ENCODE results near the gene FRAT2. TPM values are rescaled to one million over a fixed set of nuclear protein-coding genes. Genes with fewer than 3 reads are reported as not detected.

FRAT2 gene
- total RNA-seq, 1 donor from 2014 or later, result 7.4 TPM

GRCh38 chr10:97314671-97315070 lies 19.9 kb downstream of the FRAT2 start:
- Mint-ChIP-seq H3K36me3 (ENCODE audit: low read depth, unreplicated experiment) (no peaks in the 10 kb centered on the region), H3K27me3 (ENCODE audit: low read depth, unreplicated experiment) (no peaks in the 10 kb centered on the region), H3K4me1 (ENCODE audit: low read depth, unreplicated experiment) (peaks cover 2% of the 10 kb centered on the region), H3K4me3 (ENCODE audit: unreplicated experiment) (no peak overlapping the region), H3K9me3 (ENCODE audit: unreplicated experiment) (no peaks in the 10 kb centered on the region), H3K27ac (ENCODE audit: unreplicated experiment) (no peak overlapping the region)
- Histone ChIP-seq H3K4me3 (ENCODE audit: insufficient read depth, low read depth, low read length) (no peak overlapping the region), H3K27ac (ENCODE audit: low read depth, low read length) (no peak overlapping the region), H3K27me3 (ENCODE audit: insufficient read depth, low read length) (peaks cover 3% of the 10 kb centered on the region), H3K4me1 (ENCODE audit: insufficient read depth, low read length) (peaks cover under 1% of the 10 kb centered on the region), H3K79me2 (ENCODE audit: insufficient read depth, low read length) (no peaks in the 10 kb centered on the region), H3K36me3 (ENCODE audit: insufficient read depth, low read length) (no peaks in the 10 kb centered on the region), H3K9me3 (ENCODE audit: insufficient read depth, low read depth, low read length) (no peaks in the 10 kb centered on the region), H3K9ac (ENCODE audit: low read length) (no peak overlapping the region), H2AFZ (ENCODE audit: low read depth, low read length) (no peak overlapping the region), H3K4me2 (ENCODE audit: low read length) (no peak overlapping the region), H4K20me1 (ENCODE audit: insufficient read depth, low read length) (no peaks in the 10 kb centered on the region)
- TF ChIP-seq CTCF (IDR thresholded peaks at IDR 0.05; ENCODE audit: insufficient read depth, low read depth, low read length) (no peak), EZH2 (IDR thresholded peaks at IDR 0.05; ENCODE audit: insufficient read depth, low read length) (no peak)
- no peak for DNase-seq (ENCODE audit: low read depth)
- no peak for FAIRE-seq

- FAIRE-seq (no peak), DNase-seq (ENCODE audit: low read depth) (no peak)
- Histone ChIP-seq H4K20me1 (ENCODE audit: insufficient read depth, low read length) (no peaks in the 10 kb centered on the region), H3K36me3 (ENCODE audit: insufficient read depth, low read length) (no peaks in the 10 kb centered on the region), H3K27ac (ENCODE audit: low read depth, low read length) (no peak overlapping the region), H3K4me1 (ENCODE audit: insufficient read depth, low read length) (no peaks in the 10 kb centered on the region), H3K9ac (ENCODE audit: low read length) (no peak overlapping the region), H3K79me2 (ENCODE audit: insufficient read depth, low read length) (no peaks in the 10 kb centered on the region), H3K9me3 (ENCODE audit: insufficient read depth, low read depth, low read length) (no peaks in the 10 kb centered on the region), H3K4me2 (ENCODE audit: low read length) (no peak overlapping the region), H2AFZ (ENCODE audit: low read depth, low read length) (no peak overlapping the region), H3K27me3 (ENCODE audit: insufficient read depth, low read length) (peaks cover 3% of the 10 kb centered on the region), H3K4me3 (ENCODE audit: insufficient read depth, low read depth, low read length) (no peak overlapping the region)
- H3K27ac Mint-ChIP-seq (ENCODE audit: unreplicated experiment), result no peak overlapping the region
- H3K27me3 Mint-ChIP-seq (ENCODE audit: low read depth, unreplicated experiment), result no peaks in the 10 kb centered on the region
- H3K9me3 Mint-ChIP-seq (ENCODE audit: unreplicated experiment), result no peaks in the 10 kb centered on the region
- H3K4me1 Mint-ChIP-seq (ENCODE audit: low read depth, unreplicated experiment), result no peaks in the 10 kb centered on the region
- no peaks in the 10 kb centered on the region for H3K36me3 Mint-ChIP-seq (ENCODE audit: low read depth, unreplicated experiment)
- TF ChIP-seq EZH2 (IDR thresholded peaks at IDR 0.05; ENCODE audit: insufficient read depth, low read length) (no peak), CTCF (IDR thresholded peaks at IDR 0.05; ENCODE audit: insufficient read depth, low read depth, low read length) (no peak)
- H3K4me3 Mint-ChIP-seq (ENCODE audit: unreplicated experiment), result no peak overlapping the region
Measured at GRCh38 chr10:97312897-97313296, 21.6 kb downstream of the FRAT2 start.

GRCh38 chr10:97311111-97311626 lies 23.4 kb downstream of the FRAT2 start:
- H3K27ac Mint-ChIP-seq (ENCODE audit: unreplicated experiment), result no peak overlapping the region
- TF ChIP-seq CTCF (IDR thresholded peaks at IDR 0.05; ENCODE audit: insufficient read depth, low read depth, low read length), result no peak
- TF ChIP-seq EZH2 (IDR thresholded peaks at IDR 0.05; ENCODE audit: insufficient read depth, low read length), result no peak
- FAIRE-seq, result no peak

More at GRCh38 chr10:97311111-97311626, 23.4 kb downstream of the FRAT2 start:
- H3K9me3 Mint-ChIP-seq (ENCODE audit: unreplicated experiment), result no peaks in the 10 kb centered on the region
- H3K4me3 Mint-ChIP-seq (ENCODE audit: unreplicated experiment), result no peak overlapping the region
- H3K4me3 ChIP-seq (ENCODE audit: insufficient read depth, low read depth, low read length), result no peak overlapping the region
- no peak overlapping the region for H3K9ac ChIP-seq (ENCODE audit: low read length)
- H3K79me2 ChIP-seq (ENCODE audit: insufficient read depth, low read length), result no peaks in the 10 kb centered on the region
- H3K4me2 ChIP-seq (ENCODE audit: low read length), result no peak overlapping the region
- no peaks in the 10 kb centered on the region for H3K36me3 ChIP-seq (ENCODE audit: insufficient read depth, low read length)
- no peaks in the 10 kb centered on the region for H3K4me1 ChIP-seq (ENCODE audit: insufficient read depth, low read length)
- H3K36me3 Mint-ChIP-seq (ENCODE audit: low read depth, unreplicated experiment), result no peaks in the 10 kb centered on the region
- H3K4me1 Mint-ChIP-seq (ENCODE audit: low read depth, unreplicated experiment), result no peaks in the 10 kb centered on the region
- no peaks in the 10 kb centered on the region for H4K20me1 ChIP-seq (ENCODE audit: insufficient read depth, low read length)
- DNase-seq (ENCODE audit: low read depth), result no peak
- no peak overlapping the region for H2AFZ ChIP-seq (ENCODE audit: low read depth, low read length)
- no peak overlapping the region for H3K27ac ChIP-seq (ENCODE audit: low read depth, low read length)
- H3K9me3 ChIP-seq (ENCODE audit: insufficient read depth, low read depth, low read length), result no peaks in the 10 kb centered on the region
- no peaks in the 10 kb centered on the region for H3K27me3 ChIP-seq (ENCODE audit: insufficient read depth, low read length)
- H3K27me3 Mint-ChIP-seq (ENCODE audit: low read depth, unreplicated experiment), result no peaks in the 10 kb centered on the region
